Activated naive CD8-positive, alpha-beta T cell (primary cell): ENCODE results near the gene SDCBP2.
A peak's percentile ranks its signal among the peaks of the same experiment; 100 is the strongest.

Experiments used
- H3K27ac Mint-ChIP-seq: one replicate; pipeline ENCODE4 v1.8.0; 2021; ENCODE audit warnings: mixed read lengths
- H3K27me3 Mint-ChIP-seq: one replicate; pipeline ENCODE4 v1.8.0; 2021; ENCODE audit warnings: mixed read lengths
- H3K36me3 Mint-ChIP-seq: one replicate; pipeline ENCODE4 v1.8.0; 2021; ENCODE audit warnings: mixed read lengths
- H3K4me1 Mint-ChIP-seq: one replicate; pipeline ENCODE4 v1.8.0; 2021; ENCODE audit warnings: low read depth, mixed read lengths
- H3K4me3 Mint-ChIP-seq: one replicate; pipeline ENCODE4 v1.8.0; 2021; ENCODE audit warnings: mild to moderate bottlenecking, mixed read lengths
- H3K9me3 Mint-ChIP-seq: one replicate; pipeline ENCODE4 v1.8.0; 2021; ENCODE audit warnings: low read depth, mixed read lengths

SDCBP2 gene

GRCh38 chr20:1327827-1328679 is 886 bp downstream of the SDCBP2 start:
- H3K9me3 Mint-ChIP-seq = no peaks in the 10 kb centered on the region
- H3K4me3 Mint-ChIP-seq = no peak overlapping the region
- H3K4me1 Mint-ChIP-seq = peaks cover 45% of the 10 kb centered on the region
- H3K27ac Mint-ChIP-seq = peak overlapping the region; percentile 37
- H3K36me3 Mint-ChIP-seq = peaks cover 4% of the 10 kb centered on the region
- H3K27me3 Mint-ChIP-seq = no peaks in the 10 kb centered on the region

GRCh38 chr20:1327241-1327653 is 1.7 kb downstream of the SDCBP2 start:
- H3K9me3 Mint-ChIP-seq = no peaks in the 10 kb centered on the region
- peaks cover 38% of the 10 kb centered on the region for H3K4me1 Mint-ChIP-seq
- H3K27me3 Mint-ChIP-seq = no peaks in the 10 kb centered on the region
- H3K36me3 Mint-ChIP-seq = peaks cover 4% of the 10 kb centered on the region
- H3K27ac Mint-ChIP-seq = no peak overlapping the region
- no peak overlapping the region for H3K4me3 Mint-ChIP-seq

- Mint-ChIP-seq H3K4me1 (peaks cover 29% of the 10 kb centered on the region), H3K4me3 (no peak overlapping the region), H3K27ac (no peak overlapping the region), H3K36me3 (peaks cover 4% of the 10 kb centered on the region), H3K9me3 (no peaks in the 10 kb centered on the region), H3K27me3 (no peaks in the 10 kb centered on the region)
These were observed 2.7 kb downstream of the SDCBP2 start for GRCh38 chr20:1326031-1326930.

- Mint-ChIP-seq H3K9me3 (no peaks in the 10 kb centered on the region), H3K27me3 (no peaks in the 10 kb centered on the region), H3K4me3 (no peak overlapping the region), H3K27ac (no peak overlapping the region), H3K4me1 (peaks cover 21% of the 10 kb centered on the region), H3K36me3 (peaks cover 4% of the 10 kb centered on the region)
These were observed 3.5 kb downstream of the SDCBP2 start for GRCh38 chr20:1325173-1326030.

GRCh38 chr20:1324598-1325172 is 4.3 kb downstream of the SDCBP2 start:
- Mint-ChIP-seq H3K4me1 (peaks cover 14% of the 10 kb centered on the region), H3K4me3 (no peak overlapping the region), H3K27ac (no peak overlapping the region), H3K27me3 (no peaks in the 10 kb centered on the region), H3K9me3 (no peaks in the 10 kb centered on the region), H3K36me3 (peaks cover 4% of the 10 kb centered on the region)

GRCh38 chr20:1323830-1324597 is 4.9 kb downstream of the SDCBP2 start:
- Mint-ChIP-seq H3K9me3 (no peaks in the 10 kb centered on the region), H3K36me3 (peaks cover 4% of the 10 kb centered on the region), H3K4me3 (no peak overlapping the region), H3K4me1 (peaks cover 7% of the 10 kb centered on the region), H3K27me3 (no peaks in the 10 kb centered on the region), H3K27ac (peak overlapping the region; percentile 66)

- no peaks in the 10 kb centered on the region for H3K9me3 Mint-ChIP-seq
- H3K36me3 Mint-ChIP-seq = peaks cover 4% of the 10 kb centered on the region
- H3K4me1 Mint-ChIP-seq = peaks cover 7% of the 10 kb centered on the region
- H3K4me3 Mint-ChIP-seq = no peak overlapping the region
- no peak overlapping the region for H3K27ac Mint-ChIP-seq
- no peaks in the 10 kb centered on the region for H3K27me3 Mint-ChIP-seq
These were observed 5.7 kb downstream of the SDCBP2 start for GRCh38 chr20:1323256-1323655.

- no peak overlapping the region for H3K27ac Mint-ChIP-seq
These were observed 6.3 kb downstream of the SDCBP2 start for GRCh38 chr20:1322511-1323245.

GRCh38 chr20:1321654-1321939 is 7.3 kb downstream of the SDCBP2 start:
- peaks cover 9% of the 10 kb centered on the region for H3K4me1 Mint-ChIP-seq
- no peaks in the 10 kb centered on the region for H3K36me3 Mint-ChIP-seq
- H3K4me3 Mint-ChIP-seq = no peak overlapping the region
- no peaks in the 10 kb centered on the region for H3K27me3 Mint-ChIP-seq
- no peak overlapping the region for H3K27ac Mint-ChIP-seq
- no peaks in the 10 kb centered on the region for H3K9me3 Mint-ChIP-seq

More at GRCh38 chr20:1322511-1323245, 6.3 kb downstream of the SDCBP2 start:
- no peaks in the 10 kb centered on the region for H3K27me3 Mint-ChIP-seq
- peaks cover under 1% of the 10 kb centered on the region for H3K36me3 Mint-ChIP-seq
- no peak overlapping the region for H3K4me3 Mint-ChIP-seq
- H3K9me3 Mint-ChIP-seq = no peaks in the 10 kb centered on the region
- peaks cover 9% of the 10 kb centered on the region for H3K4me1 Mint-ChIP-seq

GRCh38 chr20:1320902-1321653 is 7.9 kb downstream of the SDCBP2 start:
- no peaks in the 10 kb centered on the region for H3K27me3 Mint-ChIP-seq
- H3K36me3 Mint-ChIP-seq = no peaks in the 10 kb centered on the region
- no peak overlapping the region for H3K4me3 Mint-ChIP-seq
- peaks cover 9% of the 10 kb centered on the region for H3K4me1 Mint-ChIP-seq
- H3K27ac Mint-ChIP-seq = no peak overlapping the region
- no peaks in the 10 kb centered on the region for H3K9me3 Mint-ChIP-seq

- Mint-ChIP-seq H3K36me3 (no peaks in the 10 kb centered on the region), H3K4me1 (peaks cover 9% of the 10 kb centered on the region), H3K27me3 (no peaks in the 10 kb centered on the region), H3K9me3 (no peaks in the 10 kb centered on the region), H3K27ac (no peak overlapping the region), H3K4me3 (no peak overlapping the region)
These were observed 8.9 kb downstream of the SDCBP2 start for GRCh38 chr20:1320016-1320415.

- Mint-ChIP-seq H3K27ac (no peak overlapping the region), H3K4me1 (peaks cover 9% of the 10 kb centered on the region), H3K9me3 (no peaks in the 10 kb centered on the region), H3K36me3 (no peaks in the 10 kb centered on the region), H3K4me3 (no peak overlapping the region), H3K27me3 (no peaks in the 10 kb centered on the region)
These were observed 9.5 kb downstream of the SDCBP2 start for GRCh38 chr20:1319462-1319861.

GRCh38 chr20:1319051-1319450 is 9.9 kb downstream of the SDCBP2 start:
- no peaks in the 10 kb centered on the region for H3K36me3 Mint-ChIP-seq
- no peaks in the 10 kb centered on the region for H3K27me3 Mint-ChIP-seq
- H3K9me3 Mint-ChIP-seq = no peaks in the 10 kb centered on the region
- no peak overlapping the region for H3K4me3 Mint-ChIP-seq
- no peak overlapping the region for H3K27ac Mint-ChIP-seq
- H3K4me1 Mint-ChIP-seq = peaks cover 7% of the 10 kb centered on the region
